Uterus (tissue), 4 donors: Measurements from ENCODE around the gene PPM1D. TPM values are rescaled to one million over a fixed set of nuclear protein-coding genes. Genes with fewer than 3 reads are reported as not detected.
A peak's percentile ranks its signal among the peaks of the same experiment; 100 is the strongest.
"Not testable (repeated sequence)": the region's sequence is repeated elsewhere in the genome, so short reads cannot be mapped to it uniquely, and the experiment has no call there.

Experiments used
- DNase-seq, 2 donors: peaks; one replicate each; pipeline ENCODE4 v3.0.0-alpha.2; 2019 to 2020
- H3K27ac ChIP-seq, 2 donors: fragments of 200-600 bp; sonication (generic); 1 replicate in 1 of 2; 2 replicates in 1 of 2; pipeline ENCODE4 v1.5.1; 2016 to 2018
- H3K27me3 ChIP-seq, 2 donors: fragments of 200-600 bp; sonication (generic); one replicate each; pipeline ENCODE4 v1.5.1; 2018 to 2019; ENCODE audit warnings: control low read depth in 1 of 2
- H3K36me3 ChIP-seq, 2 donors: fragments of 200-600 bp; sonication (generic); one replicate each; pipeline ENCODE4 v1.5.1; 2019; ENCODE audit warnings: control low read depth in 1 of 2
- H3K4me1 ChIP-seq, 2 donors: fragments of 200-600 bp; sonication (generic); one replicate each; pipeline ENCODE4 v1.5.1; 2018 to 2019; ENCODE audit warnings: control low read depth in 1 of 2
- H3K4me3 ChIP-seq, 2 donors: fragments of 200-600 bp; sonication (generic); 1 replicate in 1 of 2; 2 replicates in 1 of 2; pipeline ENCODE4 v1.5.1; 2018 to 2019; ENCODE audit warnings: mild to moderate bottlenecking in 1 of 2
- H3K9me3 ChIP-seq, 2 donors: fragments of 200-600 bp; sonication (generic); one replicate each; pipeline ENCODE4 v1.5.1; 2019; ENCODE audit warnings: control low read depth in 1 of 2
- POLR2A ChIP-seq, 2 donors: fragments of 450-650 bp; IDR thresholded peaks; one replicate each; pipeline ENCODE4 v1.6.1; 2016; ENCODE audit warnings: antibody characterized with exemption in 2 of 2, mild to moderate bottlenecking in 1 of 2, moderate library complexity in 1 of 2
- intact Hi-C: fragments of 100-400 bp; cut with DNase I; formaldehyde crosslinking; loops from one replicate; pipeline ENCODE4 v1.15.1; 2023; ENCODE audit warnings: low total_unique reads
- total RNA-seq, 4 donors: library from RNA; depleted of rRNA in 3 of 4; stranded (reverse); fragments of >200 nt in 3 of 4; gene quantifications; one replicate each; pipeline versions ENCODE4 v1.1.0 to v1.2.4, GENCODE V29; 2014 to 2023
- TF ChIP-seq, protein P1 (sequence below), 4 experiments: fragments of 200-600 bp in 2 of 4; fragments of 450-650 bp in 2 of 4; sonication (generic) in 2 of 4; IDR thresholded peaks; one replicate each; pipeline ENCODE4 v1.5.1; 2016 to 2019; ENCODE audit warnings: antibody characterized with exemption in 4 of 4, mild to moderate bottlenecking in 2 of 4, moderate library complexity in 1 of 4
- donor health status: DM: yes; HTN: yes; CAD: no.

Gene PPM1D
- total RNA-seq, 4 donors from 2014 or later: 17.2 to 26.1 (median 20.2) TPM

- no peak overlapping the region for H3K4me3 ChIP-seq
- intact Hi-C loops: no loop called here
- no peaks in the 10 kb centered on the region for H3K4me1 ChIP-seq
- no peak for DNase-seq
- TF ChIP-seq, protein P1, sequence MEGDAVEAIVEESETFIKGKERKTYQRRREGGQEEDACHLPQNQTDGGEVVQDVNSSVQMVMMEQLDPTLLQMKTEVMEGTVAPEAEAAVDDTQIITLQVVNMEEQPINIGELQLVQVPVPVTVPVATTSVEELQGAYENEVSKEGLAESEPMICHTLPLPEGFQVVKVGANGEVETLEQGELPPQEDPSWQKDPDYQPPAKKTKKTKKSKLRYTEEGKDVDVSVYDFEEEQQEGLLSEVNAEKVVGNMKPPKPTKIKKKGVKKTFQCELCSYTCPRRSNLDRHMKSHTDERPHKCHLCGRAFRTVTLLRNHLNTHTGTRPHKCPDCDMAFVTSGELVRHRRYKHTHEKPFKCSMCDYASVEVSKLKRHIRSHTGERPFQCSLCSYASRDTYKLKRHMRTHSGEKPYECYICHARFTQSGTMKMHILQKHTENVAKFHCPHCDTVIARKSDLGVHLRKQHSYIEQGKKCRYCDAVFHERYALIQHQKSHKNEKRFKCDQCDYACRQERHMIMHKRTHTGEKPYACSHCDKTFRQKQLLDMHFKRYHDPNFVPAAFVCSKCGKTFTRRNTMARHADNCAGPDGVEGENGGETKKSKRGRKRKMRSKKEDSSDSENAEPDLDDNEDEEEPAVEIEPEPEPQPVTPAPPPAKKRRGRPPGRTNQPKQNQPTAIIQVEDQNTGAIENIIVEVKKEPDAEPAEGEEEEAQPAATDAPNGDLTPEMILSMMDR (IDR thresholded peaks at IDR 0.05): no peak
- no peak for TF ChIP-seq POLR2A (IDR thresholded peaks at IDR 0.05)
- no peaks in the 10 kb centered on the region for H3K36me3 ChIP-seq
- no peak overlapping the region for H3K27ac ChIP-seq
- no peaks in the 10 kb centered on the region for H3K27me3 ChIP-seq
- no peaks in the 10 kb centered on the region for H3K9me3 ChIP-seq
Observed at GRCh38 chr17:60583008-60583407, 17.0 kb upstream of the PPM1D start.

DNA sequence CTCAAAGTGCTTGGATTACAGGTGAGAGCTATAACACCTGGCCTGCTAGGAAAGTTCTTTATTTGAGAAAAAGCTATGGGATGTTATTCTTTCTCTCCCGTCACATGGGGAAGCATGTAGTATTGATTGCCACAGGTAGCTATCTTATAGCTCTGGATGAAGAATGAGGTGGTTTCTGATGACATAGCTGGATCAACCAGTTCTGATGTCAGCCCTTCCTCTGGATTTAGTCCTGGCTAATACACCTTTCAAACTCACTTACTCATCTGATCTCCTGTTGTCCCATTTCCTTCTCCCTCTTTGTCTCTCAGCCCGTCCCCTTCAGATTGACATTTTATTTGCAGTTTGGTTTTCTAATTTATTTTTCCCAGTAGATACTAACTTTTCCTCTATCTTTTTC is 14.1 kb upstream of the PPM1D start:
- Histone ChIP-seq H3K9me3 (no peaks in the 10 kb centered on the region), H3K27ac (no peak overlapping the region), H3K36me3 (no peaks in the 10 kb centered on the region), H3K27me3 (no peaks in the 10 kb centered on the region), H3K4me3 (no peak overlapping the region), H3K4me1 (no peaks in the 10 kb centered on the region)
- intact Hi-C loops: no loop called here
- DNase-seq: no peak
- TF ChIP-seq, protein P1 (IDR thresholded peaks at IDR 0.05): no peak

GRCh38 chr17:60586288-60586974 is 13.6 kb upstream of the PPM1D start:
- no peaks in the 10 kb centered on the region for H3K27me3 ChIP-seq
- no peaks in the 10 kb centered on the region for H3K9me3 ChIP-seq
- TF ChIP-seq, protein P1 (IDR thresholded peaks at IDR 0.05): peak in 2 of 4 experiments; percentile 13 to 17
- TF ChIP-seq POLR2A (IDR thresholded peaks at IDR 0.05): no peak
- no peak overlapping the region for H3K4me3 ChIP-seq
- H3K4me1 ChIP-seq: no peaks in the 10 kb centered on the region
- no peak for DNase-seq
- no peaks in the 10 kb centered on the region for H3K36me3 ChIP-seq
- no peak overlapping the region for H3K27ac ChIP-seq
- intact Hi-C loops: no loop called here

- Histone ChIP-seq H3K27me3 (no peaks in the 10 kb centered on the region), H3K4me3 (no peak overlapping the region), H3K27ac (no peak overlapping the region), H3K9me3 (no peaks in the 10 kb centered on the region), H3K4me1 (no peaks in the 10 kb centered on the region), H3K36me3 (no peaks in the 10 kb centered on the region)
- intact Hi-C loops: no loop called here
- TF ChIP-seq, protein P1 (IDR thresholded peaks at IDR 0.05): no peak
- TF ChIP-seq POLR2A (IDR thresholded peaks at IDR 0.05): no peak
- no peak for DNase-seq
Observed at GRCh38 chr17:60590070-60590469, 9.9 kb upstream of the PPM1D start.

- Histone ChIP-seq H3K9me3 (no peaks in the 10 kb centered on the region), H3K4me3 (no peak overlapping the region), H3K27ac (no peak overlapping the region), H3K27me3 (no peaks in the 10 kb centered on the region), H3K36me3 (no peaks in the 10 kb centered on the region), H3K4me1 (no peaks in the 10 kb centered on the region)
- no peak for TF ChIP-seq POLR2A (IDR thresholded peaks at IDR 0.05)
- TF ChIP-seq, protein P1 (IDR thresholded peaks at IDR 0.05): no peak
- no peak for DNase-seq
- intact Hi-C loops: no loop called here
Observed at GRCh38 chr17:60592750-60593149, 7.2 kb upstream of the PPM1D start.

- H3K4me3 ChIP-seq, H3K27ac ChIP-seq, H3K4me1 ChIP-seq, DNase-seq, H3K9me3 ChIP-seq, H3K36me3 ChIP-seq, intact Hi-C loops, H3K27me3 ChIP-seq: not testable (repeated sequence)
Observed at GRCh38 chr17:60593441-60594036, 6.5 kb upstream of the PPM1D start.

- H3K9me3 ChIP-seq, H3K27ac ChIP-seq, intact Hi-C loops, H3K4me1 ChIP-seq, DNase-seq, H3K4me3 ChIP-seq, H3K27me3 ChIP-seq, H3K36me3 ChIP-seq: not testable (repeated sequence)
Observed at GRCh38 chr17:60594170-60594569, 5.8 kb upstream of the PPM1D start.
